ENCODE data around the gene USF2.

USF2 gene

DNA sequence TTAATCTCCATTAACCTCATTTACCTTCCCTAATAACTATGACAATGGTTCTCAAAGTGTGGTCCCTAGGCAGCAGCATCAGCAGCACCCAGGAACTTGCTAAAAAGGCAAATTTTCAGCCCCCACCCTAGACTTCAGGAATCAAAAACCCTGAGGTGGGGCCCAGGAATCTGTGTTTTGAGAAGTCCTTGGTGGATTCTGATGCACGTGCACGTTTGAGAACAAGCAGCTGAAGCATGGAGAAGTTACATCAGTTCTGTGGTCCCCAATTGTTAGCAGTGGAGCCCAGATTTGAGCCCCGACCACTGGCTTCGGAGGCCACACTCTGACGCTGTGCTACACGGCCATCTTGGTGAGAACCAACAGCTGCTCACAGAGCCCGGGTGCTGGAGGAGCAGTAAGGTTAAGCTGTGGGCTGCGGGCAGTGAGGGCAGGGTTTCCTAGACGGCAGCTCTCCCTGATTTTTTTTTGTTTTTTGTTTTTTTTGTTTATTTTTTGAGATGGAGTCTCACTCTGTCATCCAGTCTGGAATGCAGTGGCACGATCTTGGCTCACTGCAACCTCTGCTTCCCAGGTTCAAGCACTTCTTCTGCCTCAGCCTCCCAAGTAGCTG lies 46.2 kb downstream of the USF2 start:
- no peak for DNase-seq (ENCODE audit: extremely low read depth, low read depth)
- TF ChIP-seq, protein P1, sequence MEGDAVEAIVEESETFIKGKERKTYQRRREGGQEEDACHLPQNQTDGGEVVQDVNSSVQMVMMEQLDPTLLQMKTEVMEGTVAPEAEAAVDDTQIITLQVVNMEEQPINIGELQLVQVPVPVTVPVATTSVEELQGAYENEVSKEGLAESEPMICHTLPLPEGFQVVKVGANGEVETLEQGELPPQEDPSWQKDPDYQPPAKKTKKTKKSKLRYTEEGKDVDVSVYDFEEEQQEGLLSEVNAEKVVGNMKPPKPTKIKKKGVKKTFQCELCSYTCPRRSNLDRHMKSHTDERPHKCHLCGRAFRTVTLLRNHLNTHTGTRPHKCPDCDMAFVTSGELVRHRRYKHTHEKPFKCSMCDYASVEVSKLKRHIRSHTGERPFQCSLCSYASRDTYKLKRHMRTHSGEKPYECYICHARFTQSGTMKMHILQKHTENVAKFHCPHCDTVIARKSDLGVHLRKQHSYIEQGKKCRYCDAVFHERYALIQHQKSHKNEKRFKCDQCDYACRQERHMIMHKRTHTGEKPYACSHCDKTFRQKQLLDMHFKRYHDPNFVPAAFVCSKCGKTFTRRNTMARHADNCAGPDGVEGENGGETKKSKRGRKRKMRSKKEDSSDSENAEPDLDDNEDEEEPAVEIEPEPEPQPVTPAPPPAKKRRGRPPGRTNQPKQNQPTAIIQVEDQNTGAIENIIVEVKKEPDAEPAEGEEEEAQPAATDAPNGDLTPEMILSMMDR (IDR thresholded peaks at IDR 0.05; ENCODE audit: low read depth, low read length): no peak

DNA sequence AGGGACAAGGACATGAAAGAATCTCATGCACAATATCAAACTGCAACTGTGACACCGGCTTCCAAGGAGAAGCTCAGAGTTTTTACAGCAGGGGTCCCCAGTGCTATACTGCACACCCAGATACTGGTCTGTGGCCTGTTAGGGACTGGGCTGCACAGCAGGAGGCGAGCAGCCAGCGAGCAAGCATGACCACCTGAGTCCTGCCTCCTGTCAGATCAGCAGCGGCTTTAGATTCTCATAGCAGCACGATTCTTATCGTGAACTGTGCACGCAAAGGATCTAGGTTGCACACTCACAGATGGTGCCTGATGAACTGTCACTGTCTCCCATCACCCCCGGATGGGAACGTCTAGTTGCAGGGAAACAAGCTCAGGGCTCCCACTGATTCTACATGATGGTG lies 47.1 kb downstream of the USF2 start:
- DNase-seq (ENCODE audit: extremely low read depth, low read depth): no peak
- TF ChIP-seq, protein P1 (IDR thresholded peaks at IDR 0.05; ENCODE audit: low read depth, low read length): no peak

DNA sequence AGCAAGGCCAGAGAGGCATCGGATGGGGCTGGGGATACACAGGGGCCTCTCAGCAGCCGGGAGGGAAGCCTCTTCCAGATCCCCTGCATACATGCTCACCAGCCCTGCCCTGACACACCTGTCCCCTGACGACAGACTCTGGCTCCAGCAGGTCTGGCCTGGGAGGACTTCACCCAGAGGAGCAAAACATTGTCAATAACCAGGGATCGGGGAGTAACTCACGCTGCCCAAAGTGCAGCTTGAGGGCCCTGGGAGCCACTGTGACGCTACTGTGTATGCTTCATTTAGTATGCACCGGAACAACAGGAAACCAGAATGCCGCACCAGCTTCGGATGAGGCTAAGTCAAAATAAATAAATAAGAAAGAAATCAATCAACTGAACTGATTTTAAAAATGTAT lies 47.8 kb downstream of the USF2 start:
- TF ChIP-seq, protein P1 (IDR thresholded peaks at IDR 0.05; ENCODE audit: low read depth, low read length): no peak
- DNase-seq (ENCODE audit: extremely low read depth, low read depth): no peak

DNA sequence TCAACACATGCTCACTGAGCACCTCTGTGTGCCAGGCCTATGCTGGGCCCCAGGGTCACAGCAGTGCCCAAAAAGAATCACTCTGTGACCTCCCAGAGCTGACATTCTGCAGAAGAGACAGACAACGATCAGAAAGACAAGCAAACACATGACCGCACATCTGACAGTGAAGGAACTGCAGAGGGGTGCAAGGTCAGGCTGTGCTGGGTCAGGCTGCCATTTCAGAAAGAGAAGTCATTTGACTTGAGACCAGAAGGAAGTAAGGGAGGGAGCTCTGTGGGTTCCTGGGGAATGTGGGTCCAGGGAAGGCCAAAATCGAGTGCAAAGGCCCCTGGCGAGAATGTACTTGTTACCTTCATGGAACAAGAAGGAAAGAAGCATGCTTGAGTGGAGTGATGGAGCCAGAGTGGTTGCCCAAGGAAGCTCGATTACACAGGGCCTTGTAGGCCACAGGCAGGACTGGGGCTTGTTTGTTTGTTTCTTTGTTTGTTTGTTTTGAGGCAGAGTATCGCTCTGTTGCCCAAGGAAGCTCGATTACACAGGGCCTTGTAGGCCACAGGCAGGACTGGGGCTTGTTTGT lies 48.8 kb downstream of the USF2 start:
- TF ChIP-seq, protein P1 (IDR thresholded peaks at IDR 0.05; ENCODE audit: low read depth, low read length): no peak
- DNase-seq (ENCODE audit: extremely low read depth, low read depth): no peak

DNA sequence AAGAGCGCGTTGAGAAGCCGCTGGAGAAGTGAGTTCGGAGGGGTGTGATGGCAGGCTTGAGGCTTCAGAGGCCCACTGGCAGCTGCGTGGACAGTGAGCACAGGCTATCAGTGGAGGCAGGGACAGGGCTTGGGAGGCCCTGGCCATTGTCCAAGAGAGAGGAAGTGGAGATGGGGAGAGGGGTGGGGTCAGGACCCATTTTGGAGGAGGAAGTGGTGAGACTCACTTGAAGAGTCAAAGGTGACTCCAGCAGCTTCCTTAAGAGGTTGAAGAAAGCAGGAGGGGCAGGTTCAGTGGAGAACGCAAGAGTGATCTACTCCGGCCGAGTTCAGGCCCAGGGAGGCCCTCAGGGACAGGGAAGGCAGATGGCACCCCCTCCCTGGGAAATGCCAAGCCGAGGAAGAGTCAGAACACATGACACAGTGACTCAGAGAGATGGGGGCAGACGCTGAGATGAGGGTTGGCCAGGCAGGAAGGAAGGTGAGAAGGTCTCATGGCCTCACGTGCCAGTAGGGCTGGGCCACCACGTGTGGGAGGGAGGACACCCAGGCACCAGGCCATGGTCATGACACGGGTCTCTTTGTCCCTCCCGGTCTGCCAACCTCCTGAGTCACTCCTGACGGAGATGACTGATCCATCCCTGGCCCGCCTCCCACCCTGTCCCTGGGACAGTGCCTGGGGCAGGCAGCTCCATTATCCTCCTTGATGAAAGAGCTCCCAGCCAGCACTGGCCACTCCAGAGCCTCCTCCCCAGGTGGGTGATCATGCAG lies 50.1 kb downstream of the USF2 start:
- DNase-seq (ENCODE audit: extremely low read depth, low read depth): peak; percentile 20

DNA sequence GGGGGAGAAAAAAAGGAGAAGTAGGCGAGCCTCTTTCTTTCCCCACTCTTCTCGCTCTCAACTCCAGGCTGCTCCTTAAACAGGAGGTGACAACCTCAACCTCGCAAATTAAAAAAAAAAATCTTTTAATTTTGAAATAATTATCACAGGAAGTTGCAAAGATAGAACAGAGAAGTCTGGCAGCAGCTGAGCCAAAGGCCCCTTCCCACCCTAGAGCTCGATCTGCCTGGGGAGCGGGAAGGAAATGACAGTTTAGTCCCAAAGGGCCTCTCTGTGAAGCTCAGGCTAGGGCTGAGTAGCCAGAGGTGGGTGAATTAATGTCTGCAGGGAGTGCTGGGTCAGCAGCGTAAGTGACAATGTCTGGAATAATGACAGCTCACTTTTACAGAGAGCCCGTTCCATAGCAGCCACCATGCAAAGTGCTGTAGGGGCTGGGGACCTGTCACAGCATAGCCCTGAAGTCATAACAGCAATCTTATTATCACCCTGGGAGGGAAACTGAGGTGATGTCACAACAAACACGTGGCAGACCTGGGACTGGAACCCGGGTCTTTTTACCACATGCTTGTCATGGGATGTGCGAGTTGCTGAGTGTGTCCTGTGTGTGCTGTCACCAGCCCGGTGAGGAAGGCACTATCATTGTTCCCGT lies 51.4 kb downstream of the USF2 start:
- DNase-seq (ENCODE audit: extremely low read depth, low read depth): no peak
- TF ChIP-seq, protein P1 (IDR thresholded peaks at IDR 0.05; ENCODE audit: low read depth, low read length): no peak

More for the DNA sequence above, 50.1 kb downstream of the USF2 start:
- TF ChIP-seq, protein P1 (IDR thresholded peaks at IDR 0.05; ENCODE audit: low read depth, low read length): no peak

DNA sequence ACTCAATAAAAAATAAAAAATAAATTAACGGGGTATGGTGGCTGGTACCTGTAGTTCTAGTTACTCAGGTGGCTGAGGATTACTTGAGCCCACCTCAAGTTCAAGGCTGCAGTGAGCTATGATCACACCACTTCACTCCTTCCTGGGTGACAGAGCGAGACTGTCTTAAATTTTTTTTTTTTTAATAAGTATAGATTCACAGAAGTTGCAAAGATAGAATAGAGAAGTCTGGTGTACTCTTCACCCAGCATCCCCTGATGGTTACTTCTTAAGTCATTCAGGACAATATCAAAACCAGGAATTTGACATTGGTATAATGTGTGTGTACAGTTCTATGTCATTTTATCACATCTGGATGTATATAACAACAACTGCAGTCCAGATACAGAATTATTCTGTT lies 52.5 kb downstream of the USF2 start:
- TF ChIP-seq, protein P1 (IDR thresholded peaks at IDR 0.05; ENCODE audit: low read depth, low read length): no peak
- no peak for DNase-seq (ENCODE audit: extremely low read depth, low read depth)
